ENCODE results near the gene IL25. TPM values are rescaled to one million over a fixed set of nuclear protein-coding genes. Genes with fewer than 3 reads are reported as not detected.

IL25 gene
- total RNA-seq, 1 donor from 2014 or later, result not detected

DNA sequence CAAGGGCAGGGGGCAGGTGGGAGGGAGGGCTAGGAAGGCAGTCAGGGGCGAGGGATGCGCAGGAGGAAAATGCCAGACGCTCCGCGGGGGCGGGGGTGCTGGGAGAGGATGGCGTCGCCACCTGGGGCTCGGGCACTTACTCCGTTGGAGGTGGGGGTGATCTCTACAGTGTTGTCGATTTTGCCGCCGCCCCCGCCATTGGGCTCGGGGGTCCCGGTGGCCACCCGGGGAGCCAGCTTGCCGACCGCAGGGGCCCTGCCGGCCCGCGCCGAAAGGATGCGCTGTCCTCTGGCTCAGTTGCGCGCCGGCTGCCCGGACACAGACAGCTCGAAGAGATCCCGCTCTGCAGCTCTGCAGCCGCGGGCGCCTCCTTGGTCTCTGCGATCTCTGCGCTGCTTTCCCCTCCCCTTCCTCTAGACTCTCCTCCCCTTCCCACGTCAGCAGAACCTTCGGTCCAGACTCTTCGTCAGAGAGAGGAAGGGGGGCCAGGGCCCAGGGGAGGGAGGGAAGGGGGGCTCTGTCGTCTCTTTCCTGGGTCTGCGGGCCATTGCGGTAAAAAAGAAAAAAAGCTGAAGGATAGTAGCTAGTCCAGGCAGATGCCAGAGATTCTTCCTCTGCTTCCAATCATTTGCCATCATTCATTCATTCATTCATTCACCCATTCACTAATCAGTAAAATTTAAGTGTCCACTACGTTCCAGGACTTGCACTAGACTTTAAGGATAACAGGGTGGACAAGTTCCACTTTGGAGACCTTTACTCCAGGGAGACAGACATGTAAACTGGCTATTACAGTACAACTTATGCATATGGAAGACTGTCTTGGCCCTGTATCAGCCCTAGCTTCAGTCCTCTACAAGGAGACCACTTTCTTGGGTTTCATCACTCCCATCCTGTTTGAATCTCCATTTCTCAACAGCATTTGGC is 19.8 kb upstream of the IL25 start, which contains the start of gene SLC22A17:
TSS of gene SLC22A17 (minus strand) at position 382 of the 927 bp plus-strand sequence.
- peak; percentile 4 for DNase-seq (ENCODE audit: extremely low read depth, low read depth, low spot score)

GRCh38 chr14:23353433-23353780 is 19.2 kb upstream of the IL25 start:
- DNase-seq (ENCODE audit: extremely low read depth, low read depth, low spot score), result no peak

- DNase-seq (ENCODE audit: extremely low read depth, low read depth, low spot score), result no peak
Observed at GRCh38 chr14:23354990-23355389, 17.6 kb upstream of the IL25 start.

DNA sequence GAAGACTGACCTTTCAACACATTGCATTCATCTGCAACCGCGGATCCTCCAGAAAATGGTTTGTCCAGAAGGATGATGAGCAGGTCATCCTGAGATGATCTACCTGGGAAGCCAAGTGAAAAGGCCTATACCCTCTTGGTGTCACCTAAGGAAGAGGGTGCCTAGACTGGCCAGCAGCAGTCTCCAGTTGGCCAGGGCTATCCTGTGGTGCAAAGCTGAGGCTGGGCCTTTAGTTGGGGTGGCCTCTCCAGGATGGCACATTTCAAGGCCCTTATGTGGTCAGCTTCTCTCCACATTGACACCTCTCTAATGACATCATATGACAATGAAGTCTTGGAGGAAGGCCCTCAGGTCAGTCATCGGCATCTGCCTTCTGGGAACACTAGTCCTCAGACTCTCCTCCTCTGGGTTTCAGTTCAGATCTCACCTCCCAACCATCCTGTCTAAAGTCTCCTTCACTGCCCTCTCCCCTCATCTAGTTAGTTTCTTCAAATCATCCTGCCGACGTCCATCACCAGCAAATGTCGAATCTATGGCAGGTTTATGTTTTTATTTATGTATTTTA is 16.7 kb upstream of the IL25 start:
- no peak for DNase-seq (ENCODE audit: extremely low read depth, low read depth, low spot score)

DNA sequence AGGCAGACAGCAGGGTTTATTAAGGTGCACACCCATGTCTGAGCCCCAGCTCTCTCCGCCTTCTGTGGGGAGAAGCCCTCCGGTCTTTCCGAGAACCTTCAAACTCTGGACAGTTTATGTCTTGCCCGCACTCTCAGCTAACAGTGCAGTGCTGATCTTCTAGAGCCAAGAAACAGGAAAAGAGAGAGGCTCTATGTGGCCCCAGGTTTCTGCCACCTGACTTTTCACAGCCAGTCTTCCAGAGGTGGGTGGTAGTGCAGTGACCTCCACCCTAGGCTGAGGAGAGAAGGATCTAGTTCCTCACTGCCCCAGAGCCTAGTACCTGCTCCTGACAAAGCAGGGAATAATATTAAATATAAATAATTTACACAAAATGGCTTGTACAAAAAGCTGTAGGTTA is 15.9 kb upstream of the IL25 start:
- DNase-seq (ENCODE audit: extremely low read depth, low read depth, low spot score), result no peak

DNA sequence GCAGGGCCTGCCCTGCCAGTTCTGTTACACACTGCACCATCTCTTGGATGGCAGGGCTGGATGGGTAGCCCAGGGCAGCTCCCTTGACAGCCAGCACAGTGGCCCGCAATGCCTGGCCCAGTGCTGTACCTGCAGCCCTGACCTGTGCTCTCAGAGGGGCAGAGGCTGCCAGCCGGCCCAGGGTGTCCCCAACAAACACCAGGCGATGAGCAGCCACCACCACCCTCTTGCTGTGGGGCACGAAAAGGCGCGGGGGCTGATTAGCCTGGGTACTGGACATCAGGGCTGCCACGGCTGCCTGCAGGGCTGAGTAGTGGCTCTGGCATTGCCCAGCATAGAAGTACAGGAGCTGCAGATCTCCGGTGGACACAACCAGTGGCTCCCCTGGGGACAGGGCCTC is 15.3 kb upstream of the IL25 start:
- no peak for DNase-seq (ENCODE audit: extremely low read depth, low read depth, low spot score)

DNA sequence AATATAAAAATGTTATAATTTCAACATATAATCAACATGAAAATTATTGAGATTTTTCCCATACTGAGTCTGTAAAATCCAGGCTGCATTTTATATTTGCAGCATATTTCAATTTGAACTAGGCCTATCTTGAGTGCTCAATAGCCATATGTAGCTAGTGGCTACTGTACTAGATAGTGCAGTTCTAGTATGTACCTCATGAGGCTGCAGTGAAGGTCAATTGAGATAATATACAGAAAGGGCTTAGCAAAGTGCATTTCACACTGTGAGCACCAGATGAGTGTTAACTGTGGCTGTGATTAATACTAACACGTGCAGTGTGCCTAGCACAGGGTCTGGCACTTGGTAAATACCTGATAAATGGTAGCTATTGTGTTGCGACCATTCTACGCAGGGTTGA is 14.6 kb upstream of the IL25 start:
- DNase-seq (ENCODE audit: extremely low read depth, low read depth, low spot score), result no peak

GRCh38 chr14:23358553-23359166 is 13.9 kb upstream of the IL25 start:
- DNase-seq (ENCODE audit: extremely low read depth, low read depth, low spot score), result no peak

DNA sequence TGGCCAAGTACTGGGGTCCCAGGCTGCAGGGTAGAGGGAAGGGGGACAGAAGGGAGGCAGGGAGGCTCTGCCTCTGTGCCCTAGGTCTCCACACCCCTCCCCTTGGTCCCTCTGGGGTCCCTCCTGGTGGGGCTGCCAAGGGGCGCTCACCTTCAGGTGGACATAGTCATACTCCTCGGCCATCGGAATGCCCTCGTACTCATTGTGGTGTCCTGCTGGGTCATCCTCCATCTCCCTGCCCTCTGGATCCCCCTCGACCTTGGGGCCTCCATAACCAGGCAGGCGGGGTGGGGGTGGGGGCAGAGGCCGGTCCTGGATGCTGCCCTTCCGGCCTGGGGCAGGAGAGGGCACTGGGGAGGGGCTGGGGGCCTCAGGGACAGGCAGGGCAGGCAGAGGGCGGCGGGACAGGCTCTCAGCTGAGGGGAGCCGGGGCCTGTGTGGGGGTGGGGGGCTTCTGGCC is 13.4 kb upstream of the IL25 start:
- DNase-seq (ENCODE audit: extremely low read depth, low read depth, low spot score), result no peak

- DNase-seq (ENCODE audit: extremely low read depth, low read depth, low spot score), result no peak
Observed at GRCh38 chr14:23359722-23360447, 12.7 kb upstream of the IL25 start.

- DNase-seq (ENCODE audit: extremely low read depth, low read depth, low spot score), result no peak
Observed at GRCh38 chr14:23360496-23360895, 12.1 kb upstream of the IL25 start.

DNA sequence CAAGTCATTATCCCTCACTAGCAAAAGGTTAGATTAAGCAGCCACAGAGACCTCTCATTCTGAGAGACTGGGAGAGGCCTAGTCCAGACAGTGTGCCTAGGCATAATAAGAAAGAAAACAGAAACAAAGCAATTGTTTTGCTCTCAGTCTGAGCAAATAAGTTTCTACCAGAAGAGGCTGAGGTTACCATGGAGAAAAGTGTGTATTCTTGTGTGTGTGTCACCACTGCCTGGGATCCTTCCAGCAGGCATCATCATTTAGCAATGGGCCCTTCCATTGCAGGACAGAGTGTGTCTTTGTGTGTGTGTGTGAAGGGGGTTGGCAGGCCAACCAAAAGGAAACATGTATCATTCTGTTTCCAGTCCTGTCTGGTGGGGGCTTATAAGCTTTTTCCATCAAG is 11.3 kb upstream of the IL25 start:
- no peak for DNase-seq (ENCODE audit: extremely low read depth, low read depth, low spot score)

DNA sequence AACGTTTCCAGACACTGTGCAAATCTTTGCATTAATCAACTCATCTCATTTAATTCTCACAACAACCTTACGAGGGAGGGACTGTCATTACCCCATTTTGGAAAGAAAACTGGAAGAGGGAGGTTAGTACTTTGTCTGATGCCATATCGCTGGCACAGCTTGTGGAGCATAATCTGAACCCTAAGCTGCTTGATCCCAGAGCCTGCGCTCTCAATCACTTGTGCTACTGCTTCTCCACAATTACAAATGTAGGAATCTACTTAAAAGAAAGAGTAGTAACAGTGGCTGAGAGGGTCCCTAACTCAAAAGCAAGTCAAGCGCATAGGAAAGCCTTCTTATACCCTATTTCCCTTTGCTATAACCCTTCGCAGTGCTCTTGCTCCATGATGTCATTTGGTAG is 10.8 kb upstream of the IL25 start:
- no peak for DNase-seq (ENCODE audit: extremely low read depth, low read depth, low spot score)

DNA sequence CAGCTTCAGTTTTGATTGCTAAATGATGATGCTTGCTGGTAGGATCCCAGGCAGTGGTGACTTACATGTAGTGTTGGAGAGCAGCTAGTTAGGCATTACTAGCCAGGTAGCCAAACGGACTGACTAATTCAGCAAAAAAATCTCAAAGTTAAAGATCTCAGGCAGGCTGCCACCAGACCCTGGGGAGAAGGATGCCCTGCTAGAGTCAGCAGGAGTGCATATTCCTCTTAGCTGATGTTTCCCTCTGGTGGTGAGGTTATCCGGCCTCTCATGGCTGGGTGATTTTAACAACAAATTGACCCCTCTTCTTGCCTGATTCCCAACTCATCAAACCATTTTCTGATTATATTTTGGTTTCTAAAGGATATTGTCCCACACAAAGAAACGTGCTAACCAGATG is 10.4 kb upstream of the IL25 start:
- DNase-seq (ENCODE audit: extremely low read depth, low read depth, low spot score), result no peak

DNA sequence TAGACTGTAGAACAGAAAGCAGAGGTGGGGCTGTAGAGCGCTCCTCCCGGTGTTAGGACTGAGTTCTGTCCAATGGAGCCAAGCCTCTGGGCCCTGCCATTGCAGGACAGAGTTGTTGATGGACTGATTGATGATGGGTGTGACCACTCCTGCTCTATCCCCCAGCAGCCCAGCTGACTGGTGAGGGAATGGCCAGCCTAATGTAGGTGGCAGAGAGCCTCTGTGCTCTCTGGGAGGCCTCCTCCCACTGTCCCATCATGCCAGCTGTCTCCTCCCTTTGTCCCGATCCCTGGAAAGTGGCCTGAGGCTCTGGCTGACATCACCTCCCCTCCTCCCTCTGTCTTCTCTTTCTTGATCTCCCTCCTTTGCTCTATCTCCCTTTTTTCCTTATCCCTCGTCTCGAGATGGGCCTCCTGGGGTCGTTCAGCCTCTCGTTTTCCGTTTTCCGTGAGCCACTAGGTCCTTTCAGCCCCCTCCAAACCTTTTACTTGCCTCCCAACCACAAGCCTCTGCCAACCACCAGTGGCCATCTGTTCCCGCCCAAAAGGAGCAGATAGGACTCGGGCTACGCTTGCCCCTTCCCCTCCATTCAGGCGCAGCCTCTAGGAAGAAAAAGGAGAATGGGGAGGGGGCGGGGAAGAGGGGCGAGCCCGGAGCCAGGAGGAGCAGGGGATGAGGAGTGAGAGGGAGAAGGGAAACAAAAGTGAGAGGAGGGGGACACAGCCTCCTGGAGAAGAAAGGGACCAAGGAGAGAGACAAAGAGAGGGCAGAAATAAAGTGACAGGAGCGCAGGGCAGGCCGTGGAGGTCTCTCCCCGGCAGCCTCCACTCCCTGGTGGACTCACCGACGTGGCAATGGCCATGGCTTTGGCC is 8.2 kb upstream of the IL25 start:
- DNase-seq (ENCODE audit: extremely low read depth, low read depth, low spot score), result no peak

- DNase-seq (ENCODE audit: extremely low read depth, low read depth, low spot score), result no peak
Observed at GRCh38 chr14:23365036-23365731, 7.4 kb upstream of the IL25 start, which contains the start of gene EFS. TSS of gene EFS (minus strand) at chr14:23365172. CDS start at chr14:23365025, 147 bp downstream.

GRCh38 chr14:23365732-23366425 is 6.7 kb upstream of the IL25 start:
- no peak for DNase-seq (ENCODE audit: extremely low read depth, low read depth, low spot score)

DNA sequence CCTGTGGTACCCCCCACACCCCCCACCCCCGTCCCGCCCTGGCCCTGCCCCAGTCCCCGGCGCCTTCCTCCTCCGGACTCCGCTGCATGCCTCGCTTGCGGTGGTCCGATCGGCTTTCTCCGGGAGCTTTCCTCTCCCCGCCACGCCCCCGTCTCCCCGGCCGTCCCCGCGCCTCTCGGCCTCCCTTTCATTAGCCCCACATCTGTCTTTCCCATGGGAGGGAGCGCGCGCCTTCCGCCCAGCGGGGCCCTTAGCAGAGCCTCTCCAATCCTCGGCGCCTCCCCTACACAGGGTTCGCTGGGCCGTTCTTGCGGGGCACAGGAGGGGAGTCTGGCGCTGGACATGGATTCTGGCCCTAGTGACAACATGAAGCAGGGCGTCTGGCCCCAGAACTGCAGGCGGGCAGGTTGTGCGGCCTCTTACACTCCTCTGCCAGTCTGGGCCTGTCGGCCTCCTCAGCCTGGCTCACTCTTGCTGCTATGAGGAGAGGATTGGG is 6.1 kb upstream of the IL25 start:
- DNase-seq (ENCODE audit: extremely low read depth, low read depth, low spot score), result no peak

DNA sequence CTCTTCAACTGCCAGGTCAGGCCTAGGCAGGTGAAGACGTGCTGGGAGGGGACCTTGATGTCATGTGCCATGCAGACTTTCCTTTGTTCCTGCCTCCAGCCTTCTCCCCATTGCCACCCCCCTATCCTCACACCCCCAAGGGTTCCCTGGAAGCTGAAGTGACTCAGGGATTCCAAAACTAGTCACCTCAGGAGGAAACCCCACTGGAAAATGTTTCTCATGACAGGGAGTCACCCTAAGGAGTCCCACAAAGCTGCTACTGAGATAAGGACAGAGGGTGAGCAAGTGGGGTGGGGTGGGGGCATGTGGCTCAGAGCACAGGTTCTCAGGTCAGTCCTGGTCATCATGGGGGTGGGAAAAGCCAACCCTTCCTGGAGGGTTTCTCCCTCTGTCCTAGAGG is 2.4 kb upstream of the IL25 start:
- no peak for DNase-seq (ENCODE audit: extremely low read depth, low read depth, low spot score)
